Glutamatergic neuron (in vitro differentiated cells): ENCODE measurements around the gene IP6K1. TPM values are rescaled to one million over a fixed set of nuclear protein-coding genes. Genes with fewer than 3 reads are reported as not detected.
A peak's percentile ranks its signal among the peaks of the same experiment; 100 is the strongest.

Source experiments
- DNase-seq: peaks from one replicate; pipeline ENCODE4 v3.0.0; 2022
- H3K27ac Mint-ChIP-seq: one replicate; pipeline ENCODE4 v1.8.0; 2020; ENCODE audit warnings: mild to moderate bottlenecking, mixed read lengths, inconsistent platforms; ENCODE audit not compliant: unreplicated experiment
- H3K27me3 Mint-ChIP-seq: one replicate; pipeline ENCODE4 v1.8.0; 2020; ENCODE audit warnings: mild to moderate bottlenecking, moderate library complexity, mixed read lengths, inconsistent platforms; ENCODE audit not compliant: unreplicated experiment
- H3K36me3 Mint-ChIP-seq: one replicate; pipeline ENCODE4 v1.8.0; 2020; ENCODE audit warnings: mild to moderate bottlenecking, mixed read lengths, inconsistent platforms; ENCODE audit not compliant: unreplicated experiment
- H3K4me1 Mint-ChIP-seq: one replicate; pipeline ENCODE4 v1.8.0; 2020; ENCODE audit warnings: mild to moderate bottlenecking, low read depth, mixed read lengths, inconsistent platforms; ENCODE audit not compliant: unreplicated experiment
- H3K4me3 Mint-ChIP-seq: one replicate; pipeline ENCODE4 v1.8.0; 2020; ENCODE audit warnings: mild to moderate bottlenecking, mixed read lengths, inconsistent platforms; ENCODE audit not compliant: unreplicated experiment
- H3K9me3 Mint-ChIP-seq: one replicate; pipeline ENCODE4 v1.8.0; 2020; ENCODE audit warnings: mild to moderate bottlenecking, moderate library complexity, mixed read lengths, inconsistent platforms; ENCODE audit not compliant: unreplicated experiment
- CTCF ChIP-seq: fragments of 200-600 bp; sonication (generic); IDR thresholded peaks from one replicate; pipeline ENCODE4 v1.5.0; 2021; ENCODE audit not compliant: partially characterized antibody, unreplicated experiment
- total RNA-seq: library from RNA; stranded (reverse); fragmentation: NEBNext Ultra II Directional; extraction: Animal tissue kit (Norgen Biotek cat#: 25700); gene quantifications from one replicate; pipeline ENCODE4 v1.2.1, GENCODE V29; 2021; ENCODE audit not compliant: unreplicated experiment

IP6K1 gene
- total RNA-seq, 1 donor from 2014 or later, result 44.6 TPM

GRCh38 chr3:49721896-49722781, 64.2 kb downstream of the IP6K1 start:
- DNase-seq, result no peak
- H3K27me3 Mint-ChIP-seq, result peaks cover 19% of the 10 kb centered on the region
- peak overlapping the region; percentile 94 for H3K4me3 Mint-ChIP-seq
- H3K36me3 Mint-ChIP-seq, result no peaks in the 10 kb centered on the region
- H3K4me1 Mint-ChIP-seq, result peaks cover 7% of the 10 kb centered on the region
- H3K27ac Mint-ChIP-seq, result peak overlapping the region; percentile 33
- no peak for TF ChIP-seq CTCF
- H3K9me3 Mint-ChIP-seq, result peaks cover 16% of the 10 kb centered on the region

- TF ChIP-seq CTCF, result no peak
- no peak for DNase-seq
- peaks cover 16% of the 10 kb centered on the region for H3K9me3 Mint-ChIP-seq
- H3K27ac Mint-ChIP-seq, result no peak overlapping the region
- H3K4me3 Mint-ChIP-seq, result no peak overlapping the region
- H3K36me3 Mint-ChIP-seq, result no peaks in the 10 kb centered on the region
- H3K27me3 Mint-ChIP-seq, result peaks cover 19% of the 10 kb centered on the region
- peaks cover 7% of the 10 kb centered on the region for H3K4me1 Mint-ChIP-seq
Observed at GRCh38 chr3:49721596-49721895, 64.8 kb downstream of the IP6K1 start.

- H3K27me3 Mint-ChIP-seq, result peaks cover 19% of the 10 kb centered on the region
- no peaks in the 10 kb centered on the region for H3K36me3 Mint-ChIP-seq
- H3K27ac Mint-ChIP-seq, result peak overlapping the region; percentile 43
- no peak for TF ChIP-seq CTCF
- no peak for DNase-seq
- peaks cover 7% of the 10 kb centered on the region for H3K4me1 Mint-ChIP-seq
- H3K4me3 Mint-ChIP-seq, result peak overlapping the region; percentile 26
- peaks cover 16% of the 10 kb centered on the region for H3K9me3 Mint-ChIP-seq
Observed at GRCh38 chr3:49720855-49721595, 65.3 kb downstream of the IP6K1 start.

GRCh38 chr3:49719214-49719884, 67.0 kb downstream of the IP6K1 start, which contains the start of gene AMIGO3:
Gene AMIGO3, minus strand, starts transcription at chr3:49719684. Its CDS starts 219 bp downstream, at chr3:49719465.
- Mint-ChIP-seq H3K36me3 (no peaks in the 10 kb centered on the region), H3K9me3 (peaks cover 18% of the 10 kb centered on the region), H3K4me1 (peaks cover 7% of the 10 kb centered on the region), H3K27me3 (peaks cover 20% of the 10 kb centered on the region), H3K4me3 (peak within 1 kb of the TSS; percentile 87), H3K27ac (peak within 1 kb of the TSS; percentile 92)
- peak; percentile 97 for DNase-seq
- TF ChIP-seq CTCF, result peak; percentile 71
